Measurements from ENCODE around the gene CASQ1.

GRCh38 chr1:160154790-160155189 lies 35.6 kb upstream of the CASQ1 start:
- TF ChIP-seq POLR2AphosphoS5 (IDR thresholded peaks at IDR 0.05; ENCODE audit: borderline replicate concordance, low read depth, low read length), result no peak
- TF ChIP-seq EZH2 (IDR thresholded peaks at IDR 0.05), result no peak
- no peak for TF ChIP-seq FOXP2 (optimal IDR thresholded peaks at IDR 0.05; ENCODE audit: control extremely low read depth, extremely low read length, insufficient read depth)
